ENCODE results near the gene NRM. TPM values are rescaled to one million over a fixed set of nuclear protein-coding genes. Genes with fewer than 3 reads are reported as not detected.

Gene NRM
- total and polyA plus RNA-seq, 2 of the 13 experiments (the other 11 are each of a cell fraction or from before 2014, with no cell fraction given), result 12.5 to 16.0 TPM

GRCh38 chr6:30717129-30717844 is 26.5 kb upstream of the NRM start, which contains the start of gene MDC1 (continued):
- TF ChIP-seq CBFB (CRISPR knock-in tag; IDR thresholded peaks at IDR 0.05) (peak; percentile 96), SKI (IDR thresholded peaks at IDR 0.05; ENCODE audit: partially characterized antibody) (peak; percentile 97), HNRNPK (IDR thresholded peaks at IDR 0.05; ENCODE audit: low read depth, low read length, poor library complexity, severe bottlenecking) (no peak), TFDP1 (CRISPR knock-in tag; IDR thresholded peaks at IDR 0.05; ENCODE audit: borderline replicate concordance) (peak; percentile 100), ZNF713 (CRISPR knock-in tag; IDR thresholded peaks at IDR 0.05) (0 out of 2 replicates have a peak, but pooled peaks have one; percentile 62), ZSCAN5A (CRISPR knock-in tag; IDR thresholded peaks at IDR 0.05; ENCODE audit: borderline replicate concordance) (peak; percentile 93), SCMH1 (CRISPR knock-in tag; IDR thresholded peaks at IDR 0.05; ENCODE audit: borderline replicate concordance) (no peak), ZNF704 (CRISPR knock-in tag; IDR thresholded peaks at IDR 0.05; ENCODE audit: borderline replicate concordance) (0 out of 2 replicates have a peak, but pooled peaks have one; percentile 90), KLF11 (CRISPR knock-in tag; IDR thresholded peaks at IDR 0.05) (peak; percentile 83; the same call in 1 of the 2 replicates), MAFK (conservative IDR thresholded peaks at IDR 0.05 in 1 of 2, IDR thresholded peaks at IDR 0.05 in 1 of 2; ENCODE audit: low read length in 2 of 2) (peak; percentile 97 to 100), HNRNPUL1 (IDR thresholded peaks at IDR 0.05; ENCODE audit: low read depth, low read length) (no peak), NRL (CRISPR knock-in tag; IDR thresholded peaks at IDR 0.05; ENCODE audit: borderline replicate concordance) (peak; percentile 93; the same call in 1 of the 2 replicates), BORCS8-MEF2B (CRISPR knock-in tag; IDR thresholded peaks at IDR 0.05) (peak; percentile 98), ZNF441 (CRISPR knock-in tag; IDR thresholded peaks at IDR 0.05; ENCODE audit: borderline replicate concordance) (0 out of 2 replicates have a peak, but pooled peaks have one; percentile 13), SRF (IDR thresholded peaks at IDR 0.05; ENCODE audit: low read depth, low read length) (peak; percentile 4; the same call in 1 of the 2 replicates), FOXK2 (IDR thresholded peaks at IDR 0.05) (0 out of 2 replicates have a peak, but pooled peaks have one; percentile 42), HDAC2 (CRISPR knock-in tag; IDR thresholded peaks at IDR 0.05) (peak; percentile 92), STAG1 (CRISPR knock-in tag; IDR thresholded peaks at IDR 0.05) (peak; percentile 24; the same call in 1 of the 2 replicates), CBX5 (CRISPR knock-in tag; IDR thresholded peaks at IDR 0.05; ENCODE audit: borderline replicate concordance) (peak; percentile 98; the same call in 1 of the 2 replicates), ZNF552 (CRISPR knock-in tag; IDR thresholded peaks at IDR 0.05; ENCODE audit: borderline replicate concordance) (no peak), CCDC6 (CRISPR knock-in tag; IDR thresholded peaks at IDR 0.05) (peak; percentile 98), ZNF430 (CRISPR knock-in tag; IDR thresholded peaks at IDR 0.05) (peak; percentile 95), PLRG1 (conservative IDR thresholded peaks at IDR 0.05) (no peak), U2AF1 (optimal IDR thresholded peaks at IDR 0.05; ENCODE audit: low read depth, low read length) (peak; percentile 100), KLF15 (CRISPR knock-in tag; IDR thresholded peaks at IDR 0.05; ENCODE audit: borderline replicate concordance) (no peak; the same call in 1 of the 2 replicates)
- TF ChIP-seq, protein P1, sequence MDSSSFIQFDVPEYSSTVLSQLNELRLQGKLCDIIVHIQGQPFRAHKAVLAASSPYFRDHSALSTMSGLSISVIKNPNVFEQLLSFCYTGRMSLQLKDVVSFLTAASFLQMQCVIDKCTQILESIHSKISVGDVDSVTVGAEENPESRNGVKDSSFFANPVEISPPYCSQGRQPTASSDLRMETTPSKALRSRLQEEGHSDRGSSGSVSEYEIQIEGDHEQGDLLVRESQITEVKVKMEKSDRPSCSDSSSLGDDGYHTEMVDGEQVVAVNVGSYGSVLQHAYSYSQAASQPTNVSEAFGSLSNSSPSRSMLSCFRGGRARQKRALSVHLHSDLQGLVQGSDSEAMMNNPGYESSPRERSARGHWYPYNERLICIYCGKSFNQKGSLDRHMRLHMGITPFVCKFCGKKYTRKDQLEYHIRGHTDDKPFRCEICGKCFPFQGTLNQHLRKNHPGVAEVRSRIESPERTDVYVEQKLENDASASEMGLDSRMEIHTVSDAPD (CRISPR knock-in tag; IDR thresholded peaks at IDR 0.05), result peak; percentile 93

Data from HepG2 (cell line).